Measurements from ENCODE around the gene SWAP70. TPM values are rescaled to one million over a fixed set of nuclear protein-coding genes. Genes with fewer than 3 reads are reported as not detected.

The SWAP70 gene
- total and polyA plus RNA-seq, 9 of the 15 experiments (the other 6 are each of a cell fraction or from before 2014, with no cell fraction given) = 1.7 to 4.9 (median 3.9) TPM

DNA sequence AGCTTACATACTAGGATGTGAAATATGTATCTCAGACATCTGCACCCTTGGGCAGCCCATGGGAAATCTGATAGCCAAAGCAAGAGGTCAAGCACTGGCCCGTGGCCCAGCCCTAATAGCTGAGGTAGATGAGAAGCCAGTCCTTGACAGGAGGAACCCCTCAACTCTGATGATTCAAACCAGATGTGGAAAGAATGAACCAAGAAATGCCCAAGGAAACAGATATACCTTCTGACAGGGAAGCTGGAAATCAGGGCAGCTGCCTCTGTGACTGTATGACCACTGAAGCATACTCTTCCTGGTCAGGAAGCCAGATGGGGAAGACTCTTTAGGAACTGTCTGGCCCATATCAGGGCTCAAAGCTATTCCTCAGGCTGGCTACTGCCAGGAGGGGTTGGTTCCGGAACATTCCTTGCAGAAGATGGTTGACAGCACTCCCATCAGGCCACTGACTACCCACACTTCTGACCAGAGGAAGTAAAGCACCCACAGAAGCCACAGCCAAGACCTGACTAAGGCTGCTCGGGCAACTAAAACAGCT, 124.2 kb downstream of the SWAP70 start:
- Histone ChIP-seq H3K4me1 (replicated peaks in 1 of 2; ENCODE audit: control insufficient read depth in 2 of 2, insufficient read depth in 2 of 2, low read length in 2 of 2) (peaks cover 7 to 40% of the 10 kb centered on the region in 2 experiments; a peak in 2 of 5 replicates), H4K20me1 (replicated peaks; ENCODE audit: control insufficient read depth, insufficient read depth, low read length) (no peaks in the 10 kb centered on the region), H3K27ac (ENCODE audit: extremely low read depth, low read depth, low read length) (no peak overlapping the region), H2AFZ (ENCODE audit: low read depth, low read length) (no peak overlapping the region), H3K9ac (ENCODE audit: insufficient read depth in 1 of 2, low read depth in 2 of 2, low read length in 2 of 2) (no peak overlapping the region; a peak in 1 of 4 replicates), H3K27me3 (ENCODE audit: control insufficient read depth in 2 of 2, insufficient read depth in 2 of 2, low read length in 2 of 2) (no peaks in the 10 kb centered on the region), H3K36me3 (ENCODE audit: control insufficient read depth, insufficient read depth, low read length) (no peaks in the 10 kb centered on the region), H3K4me2 (ENCODE audit: insufficient read depth, low read length) (no peak overlapping the region), H3K79me2 (ENCODE audit: control insufficient read depth, insufficient read depth, low read length) (no peaks in the 10 kb centered on the region), H3K4me3 (no peak overlapping the region), H3K9me1 (ENCODE audit: control insufficient read depth, insufficient read depth, low read length) (no peaks in the 10 kb centered on the region), H3K9me3 (replicated peaks; ENCODE audit: control insufficient read depth, insufficient read depth, low read depth, low read length) (no peaks in the 10 kb centered on the region)
- BruUV-seq (replicated peaks) = no TSS peak
- intact Hi-C loops (cut with micrococcal nuclease) (no loop called here), in situ Hi-C loops (cut with MboI) (no loop called here)
- no peak for DNase-seq (ENCODE audit: extremely low read depth in 1 of 4, low spot score in 3 of 4)
- WGBS (ENCODE audit: insufficient coverage, low coverage, missing lambda C conversion rate) = 74% methylated on average over 3 of the region's 3 CpGs
- no peak for ATAC-seq
- no peak for FAIRE-seq
- POLR2A ChIA-PET = interaction anchor here (0.8 to 2.3 kb wide), 3 partner anchors 9 to 211 kb away, joined by 3 to 8 read pairs (median 3); no protein-coding TSS in a partner anchor
- CTCF ChIA-PET (ENCODE audit: low intra/inter-chr PET ratio) = no interaction called here
- TF ChIP-seq RCOR1 (IDR thresholded peaks at IDR 0.05; ENCODE audit: borderline replicate concordance in 1 of 2, low read depth in 2 of 2, low read length in 2 of 2) = no peak
- no peak for TF ChIP-seq PHB2 (IDR thresholded peaks at IDR 0.05; ENCODE audit: low read depth)
- TF ChIP-seq PHF21A (IDR thresholded peaks at IDR 0.05; ENCODE audit: borderline replicate concordance, low read depth) = no peak
- TF ChIP-seq STAT5A (IDR thresholded peaks at IDR 0.05; ENCODE audit: borderline replicate concordance, low read length) = no peak
- TF ChIP-seq ZNF518B (CRISPR knock-in tag; IDR thresholded peaks at IDR 0.05) = no peak
- TF ChIP-seq SOX6 (IDR thresholded peaks at IDR 0.05) = no peak
- TF ChIP-seq, protein P1, sequence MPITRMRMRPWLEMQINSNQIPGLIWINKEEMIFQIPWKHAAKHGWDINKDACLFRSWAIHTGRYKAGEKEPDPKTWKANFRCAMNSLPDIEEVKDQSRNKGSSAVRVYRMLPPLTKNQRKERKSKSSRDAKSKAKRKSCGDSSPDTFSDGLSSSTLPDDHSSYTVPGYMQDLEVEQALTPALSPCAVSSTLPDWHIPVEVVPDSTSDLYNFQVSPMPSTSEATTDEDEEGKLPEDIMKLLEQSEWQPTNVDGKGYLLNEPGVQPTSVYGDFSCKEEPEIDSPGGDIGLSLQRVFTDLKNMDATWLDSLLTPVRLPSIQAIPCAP (CRISPR knock-in tag; IDR thresholded peaks at IDR 0.05; ENCODE audit: borderline replicate concordance) = no peak
- no peak for TF ChIP-seq MLLT1 (IDR thresholded peaks at IDR 0.05)
- TF ChIP-seq GABPB2 (CRISPR knock-in tag; conservative IDR thresholded peaks at IDR 0.05) = no peak
- TF ChIP-seq NR4A1 (CRISPR knock-in tag; IDR thresholded peaks at IDR 0.05) = no peak
- no peak for TF ChIP-seq NR4A1 (tag; IDR thresholded peaks at IDR 0.05)

Data from K562 (cell line).